Lower leg skin (tissue), 3 donors: ENCODE data around the gene PRPF8.

Source experiments
- POLR2A ChIP-seq, 2 donors: fragments of 450-650 bp; IDR thresholded peaks; one replicate each; pipeline ENCODE4 v1.6.1; 2016 to 2017; ENCODE audit warnings: antibody characterized with exemption in 2 of 2, mild to moderate bottlenecking in 1 of 2, moderate library complexity in 1 of 2
- TF ChIP-seq, protein P1 (sequence below), 3 donors: fragments of 450-650 bp; IDR thresholded peaks; one replicate each; pipeline ENCODE4 v1.5.1; 2016; ENCODE audit warnings: antibody characterized with exemption in 3 of 3, mild to moderate bottlenecking in 3 of 3, moderate library complexity in 2 of 3

DNA sequence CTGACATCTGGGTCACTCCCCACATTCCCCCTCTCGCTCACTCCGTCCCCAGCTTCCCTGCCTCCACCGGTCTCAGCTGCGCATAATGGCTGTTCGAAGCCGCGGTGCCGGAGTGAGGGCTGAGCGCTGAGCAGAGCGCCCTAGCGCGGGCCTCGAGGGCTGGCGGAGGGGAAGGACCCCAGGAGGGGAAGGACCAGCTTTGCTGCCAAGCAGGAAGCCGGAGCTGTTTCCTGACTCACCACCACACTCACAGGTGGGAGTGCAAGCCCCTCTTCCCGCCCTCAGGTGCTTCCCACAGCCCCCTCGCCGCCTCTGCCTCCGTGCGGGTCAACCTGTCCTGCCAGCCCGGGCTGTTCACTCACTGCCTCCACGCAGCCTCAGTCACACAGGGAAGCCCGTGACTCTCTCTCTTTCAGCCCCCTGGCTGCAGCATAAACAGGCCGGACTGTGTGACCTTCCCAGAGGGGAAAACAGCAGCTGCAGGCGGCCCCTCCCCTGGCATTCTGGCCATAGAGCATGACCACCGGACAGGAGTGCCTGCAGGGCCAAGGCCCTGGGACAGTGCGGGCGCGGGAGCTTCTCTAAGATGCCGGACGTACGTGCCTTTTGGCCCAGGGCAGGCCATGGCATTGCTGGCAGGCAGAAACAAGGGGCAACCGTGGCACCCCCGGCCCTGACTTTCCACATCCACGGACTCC, 79.7 kb downstream of the PRPF8 start:
- TF ChIP-seq, protein P1, sequence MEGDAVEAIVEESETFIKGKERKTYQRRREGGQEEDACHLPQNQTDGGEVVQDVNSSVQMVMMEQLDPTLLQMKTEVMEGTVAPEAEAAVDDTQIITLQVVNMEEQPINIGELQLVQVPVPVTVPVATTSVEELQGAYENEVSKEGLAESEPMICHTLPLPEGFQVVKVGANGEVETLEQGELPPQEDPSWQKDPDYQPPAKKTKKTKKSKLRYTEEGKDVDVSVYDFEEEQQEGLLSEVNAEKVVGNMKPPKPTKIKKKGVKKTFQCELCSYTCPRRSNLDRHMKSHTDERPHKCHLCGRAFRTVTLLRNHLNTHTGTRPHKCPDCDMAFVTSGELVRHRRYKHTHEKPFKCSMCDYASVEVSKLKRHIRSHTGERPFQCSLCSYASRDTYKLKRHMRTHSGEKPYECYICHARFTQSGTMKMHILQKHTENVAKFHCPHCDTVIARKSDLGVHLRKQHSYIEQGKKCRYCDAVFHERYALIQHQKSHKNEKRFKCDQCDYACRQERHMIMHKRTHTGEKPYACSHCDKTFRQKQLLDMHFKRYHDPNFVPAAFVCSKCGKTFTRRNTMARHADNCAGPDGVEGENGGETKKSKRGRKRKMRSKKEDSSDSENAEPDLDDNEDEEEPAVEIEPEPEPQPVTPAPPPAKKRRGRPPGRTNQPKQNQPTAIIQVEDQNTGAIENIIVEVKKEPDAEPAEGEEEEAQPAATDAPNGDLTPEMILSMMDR (IDR thresholded peaks at IDR 0.05): no peak
- TF ChIP-seq POLR2A (IDR thresholded peaks at IDR 0.05): no peak
